Skin of body (tissue), 2 donors: Measurements from ENCODE around the gene ARAP1. TPM values are rescaled to one million over a fixed set of nuclear protein-coding genes. Genes with fewer than 3 reads are reported as not detected.

Experiments
- DNase-seq: peaks from one replicate; lab custom pipeline; 2025; lab: John Stamatoyannopoulos, UW
- total RNA-seq: library from RNA; depleted of rRNA; stranded (reverse); fragments of >200 nt; gene quantifications from one replicate; pipeline ENCODE4 v1.2.3, GENCODE V29; 2014

ARAP1 gene
- total RNA-seq, 1 donor from 2014 or later: 76.8 TPM

DNA sequence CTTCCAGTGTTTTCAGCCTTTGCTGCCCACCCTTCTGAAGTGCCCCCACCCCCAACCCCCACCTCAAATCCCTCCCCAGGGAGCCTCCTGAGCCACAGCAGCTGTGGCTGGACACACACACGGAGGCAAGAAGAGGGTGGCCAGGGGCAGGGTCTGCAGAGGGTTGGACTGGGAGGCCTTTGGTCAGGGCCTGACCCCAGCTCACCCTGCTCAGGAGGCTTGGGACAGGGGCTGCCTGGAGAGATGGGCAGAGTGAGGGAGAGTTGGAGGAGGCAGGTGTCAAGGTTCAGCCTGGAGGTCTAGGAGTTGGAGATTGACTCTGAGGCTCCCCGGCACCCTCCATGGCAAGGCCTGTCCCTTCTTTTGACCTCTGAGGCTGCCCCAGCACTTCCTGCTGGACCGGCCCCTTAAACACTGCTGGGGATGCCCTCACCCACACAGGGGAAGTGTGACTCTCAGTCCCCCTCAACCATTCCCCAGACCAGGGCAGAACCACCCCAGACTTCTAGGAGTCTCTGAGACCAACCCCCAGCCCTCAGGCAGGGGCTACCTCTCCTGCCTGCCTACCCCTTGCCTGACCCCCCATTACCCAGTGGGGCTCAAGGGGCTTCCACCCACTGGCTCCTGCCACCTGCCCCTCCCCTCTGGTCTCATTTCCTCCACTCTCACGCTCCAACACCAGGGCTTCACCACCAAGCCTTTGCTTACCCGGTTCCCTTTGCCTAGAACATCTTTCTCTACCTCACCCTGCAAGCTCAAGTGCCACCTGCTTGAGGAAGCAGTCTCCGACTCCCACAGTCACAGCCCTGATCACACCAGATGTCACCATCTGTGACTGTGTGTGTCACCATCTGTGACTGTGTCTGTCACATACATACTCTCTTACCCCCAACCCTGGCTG, 8.6 kb downstream of the ARAP1 start:
- DNase-seq: no peak

DNA sequence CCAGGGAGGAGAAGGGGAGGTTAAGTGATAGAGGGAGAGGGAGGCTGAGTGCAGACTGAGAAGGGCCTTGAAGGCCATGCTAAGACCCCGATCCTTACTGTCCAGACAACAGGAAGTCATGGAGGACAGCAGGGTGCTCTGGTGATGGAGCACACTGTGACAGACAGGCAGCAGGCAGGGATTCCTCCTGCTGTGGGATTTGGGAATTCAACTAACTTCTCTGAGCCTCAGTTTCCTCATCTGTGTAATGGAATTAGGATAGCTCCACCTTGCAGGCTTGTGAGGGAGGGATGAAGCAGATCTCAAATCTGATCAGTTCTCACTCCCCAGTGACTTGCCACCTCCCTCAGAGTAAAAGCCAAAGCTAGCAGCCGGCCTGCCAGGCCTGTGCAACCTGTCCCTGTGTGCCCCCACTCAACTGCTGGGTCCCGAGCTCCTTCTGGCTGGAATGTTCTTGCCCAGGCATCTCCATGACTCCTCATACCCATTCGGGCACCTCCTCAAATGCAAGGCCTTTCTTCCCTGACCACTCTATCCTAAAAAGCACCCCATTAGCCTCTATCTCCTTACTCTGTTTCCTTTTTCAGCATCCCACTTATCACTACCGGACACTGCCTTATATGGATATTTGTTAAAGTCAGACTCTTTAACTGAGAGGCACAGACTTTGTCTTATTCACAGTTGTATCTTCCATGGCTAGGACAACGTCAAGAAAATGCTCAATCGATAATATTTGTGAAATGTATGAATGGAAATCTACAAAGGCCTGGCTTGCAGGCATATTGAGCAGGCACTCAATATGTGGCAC, 9.5 kb downstream of the ARAP1 start:
- no peak for DNase-seq

DNA sequence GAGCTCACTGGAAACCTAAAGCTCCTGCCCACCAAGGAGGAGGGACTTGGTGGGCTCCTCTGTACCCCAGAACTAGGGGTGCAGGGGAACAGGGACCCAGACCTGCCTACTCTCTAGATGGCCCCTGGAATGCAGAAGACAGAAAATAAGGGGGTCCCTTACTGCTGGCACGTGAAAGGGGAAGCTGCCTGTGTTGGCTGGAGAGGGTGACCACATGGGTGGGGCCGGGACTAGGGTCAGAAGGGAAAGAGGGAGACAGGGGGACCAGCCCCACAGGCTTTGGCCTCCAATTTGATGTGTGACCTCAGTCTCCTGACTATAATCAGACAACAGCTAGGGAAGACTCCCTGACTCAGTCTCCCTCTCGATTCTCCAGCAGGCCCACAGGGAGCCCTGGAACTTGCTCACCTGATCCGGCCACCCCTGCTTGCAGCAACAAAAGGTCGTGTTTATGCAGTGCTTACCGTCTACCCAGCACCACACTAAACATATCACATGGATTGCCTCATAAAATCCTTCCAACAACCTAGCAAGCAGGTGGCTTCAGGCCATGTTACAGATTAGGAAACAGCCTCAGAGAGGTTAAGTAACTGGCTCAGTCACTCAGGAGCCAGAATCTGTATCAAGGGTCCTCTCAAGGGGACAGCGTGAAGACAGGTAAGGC, 10.2 kb downstream of the ARAP1 start:
- DNase-seq: no peak

DNA sequence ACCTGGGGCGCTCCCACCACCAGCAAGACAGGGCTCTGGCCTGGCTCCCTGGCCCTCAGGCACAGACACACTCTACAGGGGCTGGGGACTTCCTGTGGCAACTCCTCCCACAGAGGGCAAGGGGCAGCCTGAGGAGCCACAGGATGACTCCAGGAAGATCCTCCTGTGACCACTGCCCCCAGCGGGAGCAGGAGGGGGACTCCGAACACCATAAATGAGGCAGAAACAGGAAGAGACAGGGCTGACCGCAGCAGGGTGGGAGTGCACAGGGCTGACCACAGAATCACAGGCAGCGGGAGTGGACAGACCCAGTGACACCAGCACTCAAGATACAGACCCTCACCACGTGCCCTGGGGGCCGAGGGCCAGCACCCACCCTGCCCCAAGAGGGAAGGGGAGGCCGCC, 10.8 kb downstream of the ARAP1 start:
- no peak for DNase-seq

DNA sequence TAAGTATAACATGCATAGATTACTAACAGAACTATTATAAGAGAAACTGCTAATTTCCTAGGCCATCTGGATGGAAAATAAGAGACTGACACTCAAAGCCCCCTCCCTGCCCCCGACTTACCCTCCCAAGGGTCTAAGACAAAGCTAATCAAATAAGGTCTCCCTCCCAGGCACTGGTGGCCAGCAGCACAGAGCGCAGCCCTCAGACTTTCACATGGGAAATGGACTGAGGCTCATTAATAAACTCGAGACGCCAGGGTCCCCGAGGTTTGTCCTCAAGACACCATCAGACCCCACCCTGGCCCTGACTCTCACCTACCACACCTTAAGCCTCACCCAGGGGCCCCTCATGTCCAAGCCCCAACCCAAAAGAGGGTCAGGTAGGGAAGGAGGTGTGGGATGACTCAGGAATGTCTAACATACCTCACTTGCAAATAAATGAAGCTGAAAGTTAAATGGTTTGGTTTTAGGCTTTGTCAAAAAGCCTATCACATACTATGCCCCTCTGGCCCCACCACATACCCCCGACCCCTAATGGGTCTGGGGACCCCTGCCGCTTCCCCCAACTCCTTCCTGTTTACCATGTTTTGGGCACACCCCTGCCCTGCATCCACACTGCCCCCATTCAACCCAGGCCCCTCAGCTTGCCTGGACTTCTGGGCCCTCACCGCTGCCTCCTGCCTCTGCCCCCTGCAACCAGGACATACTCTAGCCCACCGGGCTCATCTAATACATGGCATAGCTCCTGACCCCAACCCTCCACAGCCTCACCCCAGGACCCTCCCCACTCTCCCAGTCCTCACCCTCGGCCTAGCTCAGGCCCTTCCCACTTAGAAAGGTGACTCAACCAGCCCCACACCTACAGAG, 11.4 kb downstream of the ARAP1 start:
- no peak for DNase-seq

DNA sequence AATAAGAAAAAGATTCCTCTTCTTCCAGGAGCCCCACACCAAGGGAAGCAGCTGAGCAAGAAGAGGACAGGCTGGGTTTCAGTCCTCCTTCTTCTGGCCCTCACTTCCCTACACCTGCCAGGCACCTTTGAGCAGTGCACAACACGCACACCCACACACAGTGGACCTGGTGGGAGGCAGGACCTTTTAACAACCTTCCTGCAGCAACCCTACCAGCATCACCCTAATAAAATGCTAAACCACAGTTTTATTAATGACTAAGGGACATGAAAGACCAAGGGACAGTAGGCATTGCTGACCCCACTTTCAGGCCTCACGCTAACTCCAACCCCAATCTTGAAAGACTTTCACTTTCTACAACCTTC, 12.2 kb downstream of the ARAP1 start:
- no peak for DNase-seq

DNA sequence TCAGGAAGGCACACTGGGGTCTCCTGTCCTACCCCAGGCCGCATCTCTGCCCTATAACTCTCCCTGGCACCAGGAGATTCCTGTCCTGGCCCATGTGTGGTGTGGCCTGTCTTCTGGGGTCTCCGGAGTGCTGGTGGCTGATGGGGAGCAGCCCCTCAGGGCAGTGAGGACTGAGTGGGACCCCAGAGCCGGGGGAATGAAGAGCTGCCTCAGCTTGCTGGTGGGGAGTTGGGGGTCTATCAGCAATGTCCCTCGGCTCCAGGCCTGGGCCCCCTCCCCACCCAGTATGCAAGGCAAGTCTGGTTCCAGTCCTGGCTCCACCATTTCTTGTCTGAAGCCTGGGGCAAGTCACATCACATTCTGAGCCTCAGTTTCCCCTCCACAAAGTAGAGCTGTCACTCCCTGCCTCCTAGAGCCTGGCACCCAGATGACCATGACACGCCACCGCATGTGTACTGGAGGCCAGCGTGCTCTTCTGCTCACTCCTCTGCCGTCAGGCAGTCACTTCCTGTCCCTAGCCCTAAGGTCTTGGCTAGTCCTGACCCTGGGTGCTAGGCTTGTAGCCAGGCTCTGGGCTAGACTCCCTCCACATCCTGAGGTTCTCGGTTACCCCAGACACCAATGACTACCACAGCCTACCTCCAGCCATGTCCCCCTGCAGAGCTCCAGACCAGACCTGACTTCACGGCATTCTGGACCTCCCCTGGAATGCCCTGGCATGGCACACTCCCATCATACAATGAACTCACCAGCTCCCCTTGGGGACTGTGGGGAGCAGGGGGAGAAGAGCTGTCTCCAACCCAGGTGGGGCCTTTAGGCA, 12.8 kb downstream of the ARAP1 start:
- DNase-seq: no peak

DNA sequence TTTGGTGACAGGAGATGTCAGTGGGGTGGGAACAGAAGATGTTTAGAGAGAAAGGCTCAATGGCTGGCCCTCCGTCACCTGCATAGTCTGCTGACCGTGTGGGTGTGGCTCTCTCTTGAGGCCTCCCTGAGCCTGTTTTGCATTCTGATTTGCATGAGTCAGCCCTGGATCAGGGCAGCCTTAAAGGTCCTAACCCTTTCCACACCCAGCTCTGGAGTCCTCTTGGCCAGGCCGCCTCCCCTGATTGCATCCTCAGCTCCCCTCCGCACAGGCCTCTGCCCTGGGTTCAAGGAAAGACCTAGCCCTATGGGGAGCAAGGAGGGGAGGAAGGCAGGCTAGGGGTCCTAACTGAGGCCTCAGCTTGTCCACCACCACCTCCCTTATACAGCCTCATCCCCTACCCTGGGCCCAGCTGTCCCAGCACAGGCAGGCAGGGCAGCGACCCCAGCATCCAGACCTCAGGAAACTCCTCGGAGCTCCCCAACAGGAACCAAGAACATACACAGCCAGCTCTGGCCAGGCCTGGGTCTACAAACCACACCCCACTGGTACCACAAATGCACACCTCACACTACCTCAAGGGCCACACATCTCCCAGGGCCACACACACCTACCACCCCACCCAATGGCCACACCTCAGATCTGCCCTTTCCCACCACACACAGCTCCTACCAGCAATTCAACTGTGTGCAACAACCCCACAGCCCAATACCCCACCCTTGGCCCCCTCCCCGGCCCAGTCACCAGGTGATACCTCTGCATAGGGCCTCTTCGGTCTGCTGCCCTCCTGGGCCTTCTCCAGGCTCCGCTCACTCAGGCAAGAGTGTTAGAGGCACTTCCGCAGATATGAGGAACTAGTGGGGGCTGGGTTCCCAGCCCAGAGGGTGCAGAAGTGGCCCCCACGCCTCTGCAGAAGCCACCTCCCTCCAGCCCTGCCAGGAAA, 13.7 kb downstream of the ARAP1 start:
- no peak for DNase-seq

DNA sequence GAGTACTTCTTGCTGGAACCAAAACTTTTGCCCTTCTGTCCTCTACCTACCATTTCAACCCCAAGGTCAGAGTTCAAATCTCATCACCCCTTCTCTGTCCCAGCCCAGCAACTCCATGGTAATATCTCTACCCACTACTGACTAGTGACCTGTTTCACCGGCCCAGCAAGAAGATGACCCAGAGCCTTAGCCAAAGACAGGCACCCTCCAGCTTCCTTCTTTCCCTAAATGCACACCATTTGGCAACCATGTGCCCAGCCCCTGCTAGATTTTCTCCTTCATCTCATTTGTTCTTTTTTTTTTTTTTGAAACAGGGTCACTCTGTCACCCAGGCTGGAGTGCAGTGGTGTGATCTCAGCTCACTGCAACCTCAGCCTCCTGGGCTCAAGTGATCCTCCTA, 14.9 kb downstream of the ARAP1 start:
- no peak for DNase-seq

DNA sequence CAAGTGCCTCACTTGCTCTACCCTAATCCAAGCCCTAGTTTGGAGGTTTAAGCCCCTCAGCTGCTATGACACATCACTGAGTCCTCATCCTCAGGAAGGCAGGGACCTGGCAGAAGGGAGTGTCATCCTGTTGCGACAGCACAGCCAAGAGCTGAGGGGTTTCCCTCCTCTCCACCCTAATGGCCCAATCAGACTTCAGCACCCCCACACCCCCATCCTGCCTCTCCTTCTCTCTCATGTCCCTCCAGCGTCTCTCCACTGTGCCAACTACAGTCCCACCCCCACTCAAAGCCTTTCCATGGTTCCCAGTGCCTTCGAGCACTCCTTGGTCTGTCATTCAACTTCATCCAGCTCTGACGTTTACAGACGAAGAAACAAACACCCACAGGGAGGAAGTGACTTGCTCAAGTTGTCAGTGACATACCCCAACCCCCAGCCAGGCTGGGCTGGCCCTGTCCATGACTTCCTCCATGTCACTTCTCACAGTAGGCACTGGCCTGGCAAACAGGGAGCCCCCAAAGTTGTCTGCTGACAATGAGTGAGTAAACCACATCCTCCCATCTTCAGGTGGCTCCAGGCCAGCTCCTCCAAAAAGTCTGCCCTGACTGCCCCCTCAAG, 15.6 kb downstream of the ARAP1 start:
- no peak for DNase-seq

DNA sequence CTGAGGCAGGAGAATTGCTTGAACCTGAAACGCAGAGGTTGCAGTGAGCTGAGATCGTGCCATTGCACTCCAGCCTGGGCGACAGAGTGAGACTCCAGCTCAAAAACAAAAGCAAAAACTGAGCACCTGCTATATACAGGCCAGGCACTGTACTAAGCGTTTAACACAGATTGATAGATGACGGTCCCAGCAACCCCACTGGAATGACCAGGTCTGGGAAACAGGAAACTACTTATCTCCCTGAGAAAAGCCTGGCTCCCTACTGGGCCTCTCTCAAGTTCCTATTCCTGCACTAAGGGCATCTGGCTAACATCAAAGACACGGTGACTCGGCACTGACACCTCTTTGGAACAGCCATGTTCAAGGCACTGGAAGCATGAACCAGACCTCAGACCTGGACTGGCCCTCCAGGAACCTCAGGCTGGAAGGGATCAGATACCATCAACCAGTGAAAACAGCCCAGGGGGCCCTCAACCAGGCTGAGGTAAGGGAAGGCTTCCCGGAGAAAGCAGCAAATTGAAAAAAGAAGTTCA, 16.6 kb downstream of the ARAP1 start:
- DNase-seq: no peak

DNA sequence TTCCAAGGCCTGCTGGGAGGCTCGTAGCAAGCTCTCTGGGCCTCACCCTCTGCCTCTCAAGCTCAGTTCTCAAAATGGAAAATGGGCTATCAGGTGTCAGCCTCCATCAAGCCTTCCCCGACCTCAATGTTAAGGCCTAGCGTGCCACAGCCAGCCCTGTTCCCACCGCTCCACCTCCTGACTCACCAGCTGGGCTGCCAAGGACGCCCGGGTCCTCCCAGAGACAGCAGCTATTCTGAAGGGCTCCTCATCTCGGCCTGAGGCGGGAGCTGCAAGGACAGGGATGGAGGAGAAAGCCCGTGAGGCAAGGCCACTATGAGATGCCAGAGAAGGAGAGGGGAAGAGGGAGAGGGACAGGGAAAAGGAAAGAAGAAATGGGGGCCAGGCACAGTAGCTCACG, 19.9 kb downstream of the ARAP1 start:
- DNase-seq: no peak

DNA sequence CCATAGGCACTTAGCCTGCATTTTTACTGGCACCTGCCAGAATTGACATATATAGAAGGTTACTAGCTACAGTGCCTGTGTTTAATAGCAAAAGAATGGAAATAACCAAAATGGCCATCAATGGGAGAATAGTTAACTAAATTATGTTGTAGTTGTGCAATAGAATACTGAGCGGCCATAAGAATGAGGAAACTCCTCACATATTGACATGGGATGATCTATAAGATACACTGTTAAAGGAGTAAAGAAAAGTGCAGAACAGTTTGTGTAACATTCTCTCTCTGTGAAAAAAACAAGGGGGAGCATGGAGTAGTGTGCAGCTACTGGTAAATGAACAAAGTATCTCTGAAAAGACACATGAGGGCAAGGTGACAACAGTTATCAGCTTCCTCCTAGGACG, 21.5 kb downstream of the ARAP1 start:
- DNase-seq: no peak

DNA sequence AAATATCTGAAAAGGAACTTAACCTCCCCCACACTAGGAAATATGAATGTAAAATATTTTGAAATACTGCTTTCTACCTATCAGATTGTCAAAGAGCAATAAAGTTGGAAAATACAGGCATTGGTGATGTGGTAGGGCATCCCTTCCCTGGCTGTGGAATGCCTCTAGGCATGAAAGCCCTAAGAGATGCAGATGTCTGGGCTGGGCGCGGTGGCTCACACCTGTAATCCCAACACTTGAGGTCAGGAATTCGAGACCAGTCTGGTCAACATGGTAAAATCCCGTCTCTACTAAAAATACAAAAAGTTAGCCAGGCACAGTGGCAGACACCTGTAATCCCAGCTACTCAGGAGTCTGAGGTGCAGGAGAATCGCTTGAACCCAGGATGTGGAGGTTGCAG, 22.0 kb downstream of the ARAP1 start:
- DNase-seq: no peak

DNA sequence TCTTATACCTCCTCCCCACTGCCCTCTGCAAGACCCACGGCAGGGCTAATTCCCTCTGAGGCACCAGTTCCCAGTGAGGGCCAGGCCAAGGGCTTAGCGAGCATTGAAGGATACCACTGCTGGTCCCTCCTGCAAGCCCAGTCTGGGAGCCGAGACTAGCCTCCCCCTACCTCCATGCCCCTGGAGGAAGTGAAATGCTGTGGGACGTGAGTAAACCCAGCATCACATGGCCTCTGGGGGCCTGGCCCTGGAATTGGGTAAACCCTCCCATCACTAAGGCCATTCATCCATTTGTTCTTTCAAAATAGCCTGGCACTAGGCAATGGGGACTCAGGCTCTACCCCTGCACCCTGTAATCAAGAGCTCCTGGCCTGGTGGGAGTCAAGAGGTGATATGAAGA, 24.7 kb downstream of the ARAP1 start:
- DNase-seq: no peak

DNA sequence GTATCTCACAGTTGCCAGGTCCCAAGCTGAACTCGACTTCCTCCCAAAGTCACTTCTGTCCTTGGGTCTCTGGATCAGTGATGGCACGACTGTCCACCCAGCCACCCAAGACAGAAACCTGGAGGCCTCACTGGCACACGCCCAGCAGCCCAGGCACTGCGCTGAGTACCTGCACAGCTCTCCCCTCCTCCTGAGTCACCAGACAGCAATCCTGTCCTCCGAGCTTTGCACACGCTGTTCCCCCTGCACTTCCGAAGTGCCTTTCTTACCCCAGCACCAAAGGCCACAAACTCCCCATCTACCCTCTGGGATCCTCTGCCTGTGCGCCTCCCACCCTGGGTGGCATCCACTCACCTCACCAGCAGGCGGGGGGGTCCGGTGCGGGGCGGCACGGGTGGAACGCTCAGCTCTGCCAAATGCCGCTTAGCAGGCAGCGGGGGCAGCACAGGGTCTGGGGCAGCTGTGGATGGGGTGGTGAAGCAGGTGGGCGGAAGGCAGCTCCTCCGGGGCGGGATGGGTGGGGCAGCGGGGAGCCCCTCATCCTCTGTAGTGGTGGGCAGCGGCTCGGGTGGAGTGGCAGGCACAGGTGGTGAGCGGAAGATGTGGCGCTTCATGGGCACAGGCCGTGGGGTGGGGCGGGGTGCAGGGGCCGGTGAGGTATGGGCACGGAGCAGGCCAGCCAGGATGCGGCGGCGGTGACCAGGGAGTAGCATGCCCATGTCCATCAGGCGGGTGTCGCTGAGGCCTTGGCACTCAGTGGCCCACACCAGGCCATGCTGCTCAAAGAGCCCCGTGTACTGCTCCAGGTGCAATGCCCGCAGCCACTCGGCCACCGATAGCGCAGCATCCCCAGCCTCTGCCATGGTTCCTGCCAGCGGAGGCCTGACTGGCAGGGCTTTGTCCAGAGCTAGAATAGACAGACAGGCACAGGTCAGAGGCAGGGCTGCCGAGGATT, 25.7 kb downstream of the ARAP1 start:
- DNase-seq: no peak

DNA sequence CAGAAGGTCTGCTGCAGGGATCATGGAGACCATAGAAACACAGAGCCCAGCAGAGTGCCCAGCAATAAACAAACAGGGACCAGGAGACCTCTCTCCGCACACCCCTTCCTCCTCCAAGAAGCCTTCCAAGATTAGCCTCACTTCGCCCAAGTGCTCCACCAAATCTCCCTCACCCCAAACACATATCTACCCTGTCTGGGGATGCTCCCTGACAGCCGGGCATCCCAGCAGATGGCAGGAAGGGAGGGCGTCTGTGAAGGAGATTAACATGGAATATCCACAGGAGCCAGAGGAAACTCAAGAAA, 26.5 kb downstream of the ARAP1 start:
- no peak for DNase-seq
